NCI-H526 (cell line): ENCODE data around the gene ASTN2.
A peak's percentile ranks its signal among the peaks of the same experiment; 100 is the strongest.

ENCODE experiments used
- DNase-seq, 2 experiments: peaks; one replicate each; lab custom pipeline; 2025; lab: John Stamatoyannopoulos, UW

The ASTN2 gene

GRCh38 chr9:117414906-117415331 lies at the start of gene ASTN2:
TSS of gene ASTN2 (minus strand) at chr9:117415057. CDS start at chr9:117414938, 119 bp downstream.
- DNase-seq: peak in 1 of 2 experiments; percentile 71

GRCh38 chr9:117462861-117463260 lies 48.0 kb upstream of the ASTN2 start:
- DNase-seq: no peak

- DNase-seq: no peak
These were observed 46.5 kb upstream of the ASTN2 start for GRCh38 chr9:117461386-117461785.

GRCh38 chr9:117460743-117461142 lies 45.9 kb upstream of the ASTN2 start:
- DNase-seq: no peak

GRCh38 chr9:117459913-117460312 lies 45.1 kb upstream of the ASTN2 start:
- no peak for DNase-seq

- DNase-seq: no peak
These were observed 43.2 kb upstream of the ASTN2 start for GRCh38 chr9:117458066-117458465.

GRCh38 chr9:117454711-117455110 lies 39.9 kb upstream of the ASTN2 start:
- DNase-seq: no peak

GRCh38 chr9:117453737-117454136 lies 38.9 kb upstream of the ASTN2 start:
- no peak for DNase-seq

GRCh38 chr9:117451311-117451710 lies 36.5 kb upstream of the ASTN2 start:
- DNase-seq: no peak

- DNase-seq: peak; percentile 4 to 36
These were observed 33.2 kb upstream of the ASTN2 start for GRCh38 chr9:117448066-117448465.

GRCh38 chr9:117445631-117446030 lies 30.8 kb upstream of the ASTN2 start:
- DNase-seq: peak; percentile 8 to 64

GRCh38 chr9:117444501-117444900 lies 29.6 kb upstream of the ASTN2 start:
- no peak for DNase-seq

- DNase-seq: no peak
These were observed 22.4 kb upstream of the ASTN2 start for GRCh38 chr9:117437283-117437682.

- peak in 1 of 2 experiments; percentile 7 for DNase-seq
These were observed 20.9 kb upstream of the ASTN2 start for GRCh38 chr9:117435630-117436261.

- DNase-seq: peak in 1 of 2 experiments; percentile 3
These were observed 19.7 kb upstream of the ASTN2 start for GRCh38 chr9:117434566-117434965.

- no peak for DNase-seq
These were observed 16.0 kb upstream of the ASTN2 start for GRCh38 chr9:117430813-117431212.

GRCh38 chr9:117427357-117427913 lies 12.6 kb upstream of the ASTN2 start:
- DNase-seq: no peak

- no peak for DNase-seq
These were observed 10.7 kb upstream of the ASTN2 start for GRCh38 chr9:117425566-117425965.

GRCh38 chr9:117424291-117424690 lies 9.4 kb upstream of the ASTN2 start:
- no peak for DNase-seq

GRCh38 chr9:117418111-117418510 lies 3.3 kb upstream of the ASTN2 start:
- DNase-seq: no peak

- DNase-seq: no peak
These were observed 2.0 kb upstream of the ASTN2 start for GRCh38 chr9:117416856-117417255.

GRCh38 chr9:117415358-117415914 lies 579 bp upstream of the ASTN2 start:
- peak in 1 of 2 experiments; percentile 46 for DNase-seq

- peak; percentile 40 to 78 for DNase-seq
These were observed 494 bp downstream of the ASTN2 start for GRCh38 chr9:117414220-117414905.
